Subcutaneous abdominal adipose tissue (tissue), 5 donors: ENCODE measurements around the gene TRIM71.
A peak's percentile ranks its signal among the peaks of the same experiment; 100 is the strongest.
"Not testable (repeated sequence)": the region's sequence is repeated elsewhere in the genome, so short reads cannot be mapped to it uniquely, and the experiment has no call there.

Source experiments
- H3K27ac ChIP-seq: one replicate; pipeline ENCODE4 v1.7.0; 2013; ENCODE audit warnings: low read depth, mild to moderate bottlenecking, inconsistent platforms, low read length, moderate library complexity
- H3K27me3 ChIP-seq, 5 donors: one replicate each; pipeline ENCODE4 v1.7.0; 2013; ENCODE audit warnings: low read length in 5 of 5, inconsistent platforms in 1 of 5; ENCODE audit not compliant: control insufficient read depth in 5 of 5, insufficient read depth in 4 of 5
- H3K36me3 ChIP-seq, 5 donors: one replicate each; pipeline ENCODE4 v1.7.0; 2013; ENCODE audit warnings: low read length in 5 of 5; ENCODE audit not compliant: control insufficient read depth in 5 of 5, insufficient read depth in 5 of 5
- H3K4me1 ChIP-seq, 5 donors: one replicate each; pipeline ENCODE4 v1.7.0; 2013; ENCODE audit warnings: low read length in 5 of 5, mild to moderate bottlenecking in 3 of 5, moderate library complexity in 1 of 5; ENCODE audit not compliant: control insufficient read depth in 5 of 5, insufficient read depth in 5 of 5
- H3K4me3 ChIP-seq, 5 donors: one replicate each; pipeline ENCODE4 v1.7.0; 2013; ENCODE audit warnings: low read length in 5 of 5, low read depth in 1 of 5
- H3K9ac ChIP-seq, 5 donors: one replicate each; pipeline ENCODE4 v1.7.0; 2013; ENCODE audit warnings: low read length in 5 of 5, mild to moderate bottlenecking in 4 of 5, moderate library complexity in 3 of 5
- H3K9me3 ChIP-seq, 5 donors: one replicate each; pipeline ENCODE4 v1.7.0; 2013; ENCODE audit warnings: low read length in 5 of 5; ENCODE audit not compliant: control insufficient read depth in 5 of 5
- donor health status: healthy.
- donor health status: healthy.
- donor health status: healthy.
- donor health status: healthy.
- donor health status: healthy.

Gene TRIM71

DNA sequence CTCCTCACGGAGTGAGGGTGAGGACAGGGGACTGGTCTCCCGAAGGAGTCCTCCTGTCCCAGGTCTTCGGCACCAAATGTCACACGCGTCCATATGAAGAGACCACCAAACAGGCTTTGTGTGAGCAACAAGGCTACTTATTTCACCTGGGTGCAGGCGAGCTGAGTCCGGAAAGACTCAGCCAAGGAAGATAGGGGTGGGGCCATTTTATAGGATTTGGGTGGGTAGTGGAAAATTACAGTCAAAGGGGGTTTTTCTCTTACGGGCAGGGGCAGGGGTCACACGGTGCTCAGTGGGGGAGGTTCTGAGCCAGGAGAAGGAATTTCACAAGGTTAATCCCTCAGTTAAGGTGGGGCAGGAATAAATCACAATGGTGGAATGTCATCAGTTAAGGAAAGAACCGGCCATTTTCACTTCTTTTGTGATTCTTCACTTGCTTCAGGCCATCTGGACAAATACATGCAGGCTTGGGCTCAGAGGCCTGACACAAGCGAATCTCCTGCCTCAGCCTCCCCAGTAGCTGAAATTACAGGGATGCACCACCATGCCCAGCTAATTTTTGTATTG is 21.3 kb upstream of the TRIM71 start:
- not testable (repeated sequence) for H3K36me3 ChIP-seq, H3K4me1 ChIP-seq, H3K27ac ChIP-seq, H3K27me3 ChIP-seq, H3K4me3 ChIP-seq, H3K9me3 ChIP-seq, H3K9ac ChIP-seq

DNA sequence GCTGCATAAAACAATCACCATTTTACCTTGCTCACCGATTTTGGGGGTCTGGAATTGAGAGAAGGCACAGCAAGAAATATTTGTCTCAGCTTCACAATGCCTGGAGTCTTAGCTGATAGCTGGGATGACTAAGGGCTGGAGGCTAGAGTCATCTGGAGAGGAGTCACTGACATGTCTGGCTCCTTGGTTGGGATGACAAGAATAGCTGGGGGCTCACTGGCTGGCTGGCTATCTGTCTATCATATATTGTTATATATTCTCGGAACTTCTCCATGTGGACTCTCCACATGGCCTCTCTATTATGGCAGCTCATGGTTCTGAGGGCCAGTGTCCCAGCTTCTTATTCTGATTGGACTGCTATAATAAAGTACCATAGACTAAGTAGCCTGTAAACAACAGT is 20.0 kb upstream of the TRIM71 start:
- H3K27me3 ChIP-seq: no peaks in the 10 kb centered on the region
- H3K9ac ChIP-seq: no peak overlapping the region
- H3K4me1 ChIP-seq: no peaks in the 10 kb centered on the region
- H3K4me3 ChIP-seq: no peak overlapping the region
- H3K36me3 ChIP-seq: no peaks in the 10 kb centered on the region
- no peaks in the 10 kb centered on the region for H3K9me3 ChIP-seq
- no peak overlapping the region for H3K27ac ChIP-seq

DNA sequence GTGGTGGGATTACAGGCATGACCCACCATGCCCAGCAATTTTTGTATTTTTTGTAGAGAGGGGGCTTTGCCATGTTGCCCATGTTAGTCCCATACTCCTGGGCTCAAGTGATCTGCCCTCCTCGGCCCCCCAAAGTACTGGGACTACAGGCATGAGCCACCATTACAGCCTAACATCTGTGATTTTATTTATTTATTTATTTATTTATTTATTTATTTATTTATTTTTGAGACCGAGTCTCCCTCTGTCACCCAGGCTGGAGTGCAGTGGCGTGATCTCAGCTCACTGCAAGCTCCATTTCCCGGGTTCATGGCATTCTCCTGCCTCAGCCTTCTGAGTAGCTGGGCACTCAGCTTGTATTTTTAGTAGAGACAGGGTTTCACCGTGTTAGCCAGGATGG is 16.4 kb upstream of the TRIM71 start:
- H3K9ac ChIP-seq, H3K27ac ChIP-seq, H3K9me3 ChIP-seq, H3K27me3 ChIP-seq, H3K36me3 ChIP-seq, H3K4me3 ChIP-seq, H3K4me1 ChIP-seq: not testable (repeated sequence)

DNA sequence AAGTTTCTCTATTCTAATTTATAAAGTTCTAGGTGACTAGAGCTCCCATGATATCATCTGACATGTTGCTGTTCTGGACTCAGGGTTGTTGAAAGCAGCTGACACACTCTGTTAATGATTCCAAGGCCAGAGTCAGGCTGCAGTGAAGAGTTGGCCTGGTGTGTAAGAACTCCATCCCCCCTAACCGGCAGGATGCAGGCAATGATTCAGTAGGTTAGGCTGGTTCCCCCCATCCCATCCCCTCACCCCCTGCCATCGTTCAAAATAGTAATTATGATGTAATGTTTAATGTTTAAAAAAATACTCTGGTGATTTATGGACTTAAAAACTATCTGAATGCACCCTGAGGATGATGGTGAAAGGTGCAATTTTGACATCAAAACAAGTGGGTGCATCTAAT is 4.6 kb upstream of the TRIM71 start:
- Histone ChIP-seq H3K27me3 (peaks cover 3 to 19% (median 13%) of the 10 kb centered on the region in 5 donors), H3K36me3 (no peaks in the 10 kb centered on the region), H3K4me3 (no peak overlapping the region), H3K9me3 (no peaks in the 10 kb centered on the region), H3K9ac (no peak overlapping the region), H3K4me1 (peaks cover 0 to 18% (median 15%) of the 10 kb centered on the region in 5 donors), H3K27ac (no peak overlapping the region)

DNA sequence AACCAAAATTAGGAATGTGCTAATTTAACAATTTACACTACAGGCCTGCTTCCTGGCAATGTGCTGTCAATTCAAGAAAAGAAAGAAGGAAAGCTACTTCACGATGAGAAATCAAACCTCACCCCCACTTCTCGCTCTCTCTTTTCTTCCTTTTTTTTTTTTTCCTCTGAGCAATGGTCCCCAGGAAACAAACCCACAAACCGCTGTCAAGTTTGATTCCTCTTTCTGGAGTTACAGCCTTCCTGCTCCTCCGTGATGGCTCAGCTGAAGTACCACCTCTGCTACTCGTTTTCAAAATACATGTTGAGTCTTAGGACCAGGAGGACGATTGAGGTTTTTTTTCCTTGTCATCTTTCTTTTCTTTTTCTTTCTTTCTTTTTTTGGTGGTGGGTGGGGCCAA is 3.4 kb upstream of the TRIM71 start:
- Histone ChIP-seq H3K4me3 (no peak overlapping the region), H3K27me3 (peaks cover 13 to 29% (median 25%) of the 10 kb centered on the region in 5 donors), H3K27ac (no peak overlapping the region), H3K4me1 (peaks cover 0 to 25% (median 22%) of the 10 kb centered on the region in 5 donors), H3K36me3 (no peaks in the 10 kb centered on the region), H3K9me3 (no peaks in the 10 kb centered on the region), H3K9ac (no peak overlapping the region)

DNA sequence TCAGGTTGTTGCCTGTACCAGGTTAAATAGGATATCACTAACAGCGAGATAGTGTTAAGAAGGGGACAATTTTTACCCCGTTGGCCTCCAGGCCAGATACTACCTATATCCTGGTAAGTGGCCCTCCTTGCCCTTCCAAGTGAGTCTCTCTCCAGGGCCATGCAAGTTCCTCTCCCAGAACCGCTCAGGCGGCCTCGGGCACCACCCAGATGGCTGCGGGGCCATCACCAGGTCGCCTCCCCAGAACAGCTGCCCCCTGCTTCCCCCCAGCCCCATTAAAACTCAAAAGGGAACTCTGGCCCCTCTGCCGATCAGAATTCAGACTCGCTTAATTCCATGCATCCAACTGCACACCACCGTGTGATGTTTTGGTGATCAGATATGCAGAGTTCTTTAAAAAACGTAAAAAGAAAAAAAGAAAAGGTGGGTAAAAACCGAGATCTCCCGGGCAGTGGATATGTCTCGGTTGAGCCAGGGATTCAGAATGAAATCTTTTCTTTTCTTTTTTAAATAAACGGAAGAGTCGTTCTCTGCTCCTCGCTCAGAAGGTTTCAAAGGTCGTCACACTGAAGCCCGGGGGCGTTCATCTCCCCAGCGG is 1.9 kb upstream of the TRIM71 start:
- Histone ChIP-seq H3K27me3 (peaks cover 20 to 39% (median 35%) of the 10 kb centered on the region in 5 donors), H3K9ac (no peak overlapping the region), H3K4me1 (peaks cover 0 to 25% (median 22%) of the 10 kb centered on the region in 5 donors), H3K9me3 (no peaks in the 10 kb centered on the region), H3K36me3 (no peaks in the 10 kb centered on the region), H3K27ac (no peak overlapping the region), H3K4me3 (no peak overlapping the region)

DNA sequence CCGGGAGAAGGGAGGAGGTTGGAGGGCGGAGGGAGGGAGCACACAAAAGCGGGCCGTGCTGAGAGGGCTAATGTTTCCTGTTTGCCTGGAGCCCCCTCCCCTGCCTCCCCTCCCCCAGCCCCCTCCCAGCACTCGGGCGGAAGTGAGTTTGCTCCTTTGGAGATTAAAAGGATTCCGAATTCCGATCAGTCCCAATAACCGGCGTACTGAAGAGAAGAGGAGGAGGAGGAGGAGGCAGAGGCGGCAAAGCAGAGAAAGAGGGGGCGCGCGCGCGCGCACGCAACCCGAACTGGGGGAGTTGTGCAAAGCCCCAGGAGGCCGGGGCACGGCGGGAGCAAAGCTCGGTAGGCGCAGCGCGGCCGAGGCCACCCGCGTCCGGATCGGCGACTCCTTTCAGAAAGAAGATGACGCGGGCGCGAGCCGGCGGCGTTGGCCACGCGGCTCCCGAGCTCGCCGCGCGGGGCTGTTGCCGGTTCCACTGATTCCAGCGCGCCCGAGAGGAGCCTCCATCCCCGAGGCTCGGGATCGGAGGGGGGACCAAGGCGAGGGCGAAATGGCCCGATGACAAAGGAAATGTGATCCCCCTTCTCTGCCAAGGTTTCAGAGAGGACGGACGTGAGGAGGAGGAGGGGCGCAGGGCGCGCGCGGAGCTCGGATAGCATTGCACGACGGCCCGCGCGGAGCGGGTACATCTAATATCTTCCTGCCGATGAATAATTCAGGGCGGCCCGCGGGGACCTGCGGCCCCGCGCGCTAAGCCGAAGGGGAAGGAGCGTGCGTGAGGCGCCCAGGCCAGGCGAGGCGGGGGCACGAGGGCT is 1.1 kb upstream of the TRIM71 start:
- H3K36me3 ChIP-seq: no peaks in the 10 kb centered on the region
- H3K27ac ChIP-seq: no peak overlapping the region
- peak overlapping the region in 4 of 5 donors; percentile 55 to 71 (median 64) for H3K4me3 ChIP-seq
- H3K4me1 ChIP-seq: peaks cover 0 to 25% (median 22%) of the 10 kb centered on the region in 5 donors
- peaks cover 20 to 45% (median 35%) of the 10 kb centered on the region in 5 donors for H3K27me3 ChIP-seq
- no peak overlapping the region for H3K9ac ChIP-seq
- H3K9me3 ChIP-seq: no peaks in the 10 kb centered on the region

DNA sequence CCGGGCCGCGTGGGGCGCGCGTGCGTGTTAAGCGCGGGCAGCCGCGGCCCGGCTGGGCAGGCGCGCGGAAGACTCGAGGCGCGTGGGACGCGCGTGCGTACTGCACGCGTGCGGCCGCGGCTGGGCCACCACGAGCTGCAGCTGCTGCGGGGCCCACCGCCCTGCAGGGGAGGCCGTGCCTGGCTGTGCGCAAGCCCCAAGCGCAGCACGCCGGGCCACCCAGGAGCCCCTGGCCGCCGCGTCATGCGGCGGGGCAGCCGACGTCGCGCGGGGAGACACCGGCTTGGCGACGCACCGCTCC is 590 bp upstream of the TRIM71 start:
- Histone ChIP-seq H3K4me1 (peaks cover 0 to 30% (median 26%) of the 10 kb centered on the region in 5 donors), H3K9me3 (no peaks in the 10 kb centered on the region), H3K27me3 (peaks cover 20 to 50% (median 37%) of the 10 kb centered on the region in 5 donors), H3K4me3 (peak overlapping the region in 4 of 5 donors; percentile 55 to 71 (median 64)), H3K27ac (no peak overlapping the region), H3K36me3 (no peaks in the 10 kb centered on the region), H3K9ac (no peak overlapping the region)

DNA sequence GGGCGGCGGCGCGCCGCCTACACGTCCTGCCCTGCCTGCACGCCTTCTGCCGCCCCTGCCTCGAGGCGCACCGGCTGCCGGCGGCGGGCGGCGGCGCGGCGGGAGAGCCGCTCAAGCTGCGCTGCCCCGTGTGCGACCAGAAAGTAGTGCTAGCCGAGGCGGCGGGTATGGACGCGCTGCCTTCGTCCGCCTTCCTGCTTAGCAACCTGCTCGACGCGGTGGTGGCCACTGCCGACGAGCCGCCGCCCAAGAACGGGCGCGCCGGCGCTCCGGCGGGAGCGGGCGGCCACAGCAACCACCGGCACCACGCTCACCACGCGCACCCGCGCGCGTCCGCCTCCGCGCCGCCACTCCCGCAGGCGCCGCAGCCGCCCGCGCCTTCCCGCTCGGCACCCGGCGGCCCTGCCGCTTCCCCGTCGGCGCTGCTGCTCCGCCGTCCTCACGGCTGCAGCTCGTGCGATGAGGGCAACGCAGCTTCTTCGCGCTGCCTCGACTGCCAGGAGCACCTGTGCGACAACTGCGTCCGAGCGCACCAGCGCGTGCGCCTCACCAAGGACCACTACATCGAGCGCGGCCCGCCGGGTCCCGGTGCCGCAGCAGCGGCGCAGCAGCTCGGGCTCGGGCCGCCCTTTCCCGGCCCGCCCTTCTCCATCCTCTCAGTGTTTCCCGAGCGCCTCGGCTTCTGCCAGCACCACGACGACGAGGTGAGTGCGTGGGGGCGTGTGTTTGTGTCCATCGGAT is 602 bp downstream of the TRIM71 start:
- H3K27ac ChIP-seq: no peak overlapping the region
- no peak overlapping the region for H3K9ac ChIP-seq
- H3K36me3 ChIP-seq: no peaks in the 10 kb centered on the region
- H3K9me3 ChIP-seq: no peaks in the 10 kb centered on the region
- H3K4me1 ChIP-seq: peaks cover 0 to 31% (median 27%) of the 10 kb centered on the region in 5 donors
- peak overlapping the region in 3 of 5 donors; percentile 21 to 69 (median 55) for H3K4me3 ChIP-seq
- peaks cover 20 to 51% (median 37%) of the 10 kb centered on the region in 5 donors for H3K27me3 ChIP-seq
